NCI-H460 (cell line): Measurements from ENCODE around the gene CFAP20DC. TPM values are rescaled to one million over a fixed set of nuclear protein-coding genes. Genes with fewer than 3 reads are reported as not detected.
"Not testable (repeated sequence)": the region's sequence is repeated elsewhere in the genome, so short reads cannot be mapped to it uniquely, and the experiment has no call there.

Experiments used
- DNase-seq: peaks from one replicate; pipeline ENCODE4 v3.0.0-alpha.2; 2016; ENCODE audit warnings: low read depth; ENCODE audit errors: extremely low read depth
- total RNA-seq: library from RNA; depleted of rRNA; stranded (reverse); fragments of >200 nt; shearing (Covaris generic); gene quantifications from 2 replicates; pipeline ENCODE4 v1.2.3, GENCODE V29; 2014

The CFAP20DC gene
- total RNA-seq, 1 experiment from 2014 or later: 2.6 TPM

DNA sequence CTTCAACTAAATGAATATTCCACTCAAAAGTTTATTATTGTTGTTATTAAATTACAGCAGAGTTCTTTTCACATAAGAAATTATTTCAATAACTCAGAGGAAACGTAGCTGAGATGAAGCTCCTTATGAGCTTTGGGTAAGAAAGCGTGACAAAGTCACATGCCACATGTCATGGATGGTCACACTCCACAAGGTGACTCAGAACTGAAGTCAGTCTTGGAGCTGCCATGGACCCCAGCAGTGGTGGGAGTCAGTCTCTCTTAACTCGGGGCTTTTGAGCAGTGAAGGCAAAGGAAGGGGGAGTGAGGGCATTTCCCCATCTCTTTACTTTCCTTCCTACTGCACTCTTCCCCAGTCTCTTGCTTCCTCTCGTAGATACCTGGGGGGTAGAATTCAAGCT, 295.8 kb downstream of the CFAP20DC start:
- no peak for DNase-seq

DNA sequence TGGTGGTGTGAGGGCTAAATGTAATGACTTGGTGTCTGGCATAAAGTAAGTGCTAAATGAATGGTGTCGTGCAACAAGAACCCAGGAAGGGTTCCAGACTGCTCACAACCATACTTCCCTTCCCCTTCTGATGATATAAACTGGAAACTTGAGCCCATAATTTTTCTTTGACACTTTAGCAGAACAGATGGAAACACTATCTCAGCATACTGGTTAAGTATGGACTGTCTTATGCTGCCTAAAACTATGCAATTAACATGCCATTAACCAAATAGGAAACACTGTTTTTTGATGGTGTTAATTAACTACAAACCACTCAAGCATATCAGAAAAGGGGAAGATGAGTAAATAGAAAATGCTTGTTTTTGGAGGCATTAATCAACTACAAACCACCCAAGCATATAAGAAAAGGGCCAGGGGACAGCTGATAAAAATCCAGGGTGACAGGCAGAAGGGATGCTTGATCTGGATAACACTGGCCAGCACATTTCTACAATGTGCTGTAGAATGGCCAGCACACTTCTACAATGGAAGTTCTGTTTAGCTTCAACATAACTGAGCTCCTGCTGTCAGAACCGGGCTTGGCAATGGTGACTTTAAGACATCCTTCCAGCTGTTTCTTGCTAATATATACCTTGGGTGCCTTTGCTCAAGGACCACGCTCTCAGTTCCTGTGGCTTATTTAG, 297.8 kb downstream of the CFAP20DC start:
- DNase-seq: no peak

DNA sequence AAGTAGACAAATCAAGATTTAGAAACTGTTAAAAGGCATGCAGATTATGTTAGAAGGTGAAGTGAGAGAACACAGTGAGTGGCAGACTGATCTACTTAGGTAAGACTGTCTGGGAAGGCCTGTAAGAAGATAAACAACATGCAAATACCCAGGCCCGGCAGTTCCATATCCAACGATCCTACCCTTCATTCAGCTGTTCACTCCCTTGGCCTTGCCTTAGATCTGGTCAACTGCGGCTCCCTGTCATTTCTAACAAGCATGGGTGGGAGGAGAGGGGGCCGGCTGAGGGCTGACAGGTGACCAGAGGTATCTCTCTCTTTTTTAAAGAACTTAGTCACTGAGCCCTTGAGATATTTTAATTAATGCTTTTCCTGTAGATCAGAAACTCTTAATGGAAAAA, 298.6 kb downstream of the CFAP20DC start:
- DNase-seq: no peak

DNA sequence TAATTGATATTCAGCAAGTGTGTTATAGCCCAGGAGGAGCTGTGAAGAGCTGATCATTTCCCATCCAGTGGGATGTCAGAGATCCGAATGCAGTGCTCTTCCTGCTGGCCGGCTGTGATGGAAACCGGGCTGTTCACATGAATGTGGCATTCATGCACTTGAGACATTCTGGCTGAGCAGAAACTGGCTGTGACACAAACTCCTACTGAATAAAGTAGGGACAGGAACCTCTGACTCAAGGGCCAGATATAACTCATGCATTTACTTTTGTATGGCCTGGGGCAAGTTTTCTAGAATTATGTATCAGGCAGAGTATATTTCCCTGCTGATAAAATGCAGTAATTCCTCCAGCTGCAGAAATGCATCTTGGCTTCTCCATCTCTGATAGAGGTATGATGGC, 299.9 kb downstream of the CFAP20DC start:
- DNase-seq: no peak

DNA sequence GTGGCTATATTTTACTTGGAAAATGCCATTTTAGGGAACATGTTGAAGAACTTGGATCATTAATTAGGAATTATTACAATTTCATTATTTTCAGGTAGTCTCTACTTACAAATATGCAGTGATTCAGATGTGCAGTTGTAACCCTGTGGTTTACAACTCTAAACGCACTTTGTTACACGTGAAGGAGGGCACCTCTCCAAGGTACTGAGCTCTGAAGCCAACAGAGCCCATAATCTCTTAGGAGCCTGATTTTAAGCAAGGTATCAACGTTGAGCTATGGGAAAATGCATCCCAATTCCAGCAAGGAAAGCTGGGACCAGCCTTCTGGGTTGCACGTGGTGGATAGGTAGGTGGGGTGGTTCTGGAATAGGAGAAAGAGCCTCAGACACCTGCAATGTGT, 301.8 kb downstream of the CFAP20DC start:
- no peak for DNase-seq

DNA sequence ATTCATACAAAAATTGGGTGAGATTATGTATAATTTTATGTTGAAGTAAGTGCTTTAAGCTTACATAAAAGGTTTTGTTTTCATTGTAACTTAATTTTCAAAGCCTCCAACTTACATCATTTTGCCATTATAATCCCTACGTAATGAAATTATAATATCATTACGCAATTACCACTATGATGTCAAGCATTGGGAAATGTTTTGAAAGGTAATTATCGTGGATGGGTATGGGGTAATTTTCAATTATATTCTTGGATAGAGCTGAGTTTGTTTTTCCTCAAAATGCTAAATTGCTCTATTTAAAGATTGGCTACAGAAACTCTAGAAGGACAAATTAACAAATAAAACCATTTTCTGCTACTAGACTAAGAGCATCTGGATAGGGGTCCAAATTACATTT, 303.1 kb downstream of the CFAP20DC start:
- no peak for DNase-seq

DNA sequence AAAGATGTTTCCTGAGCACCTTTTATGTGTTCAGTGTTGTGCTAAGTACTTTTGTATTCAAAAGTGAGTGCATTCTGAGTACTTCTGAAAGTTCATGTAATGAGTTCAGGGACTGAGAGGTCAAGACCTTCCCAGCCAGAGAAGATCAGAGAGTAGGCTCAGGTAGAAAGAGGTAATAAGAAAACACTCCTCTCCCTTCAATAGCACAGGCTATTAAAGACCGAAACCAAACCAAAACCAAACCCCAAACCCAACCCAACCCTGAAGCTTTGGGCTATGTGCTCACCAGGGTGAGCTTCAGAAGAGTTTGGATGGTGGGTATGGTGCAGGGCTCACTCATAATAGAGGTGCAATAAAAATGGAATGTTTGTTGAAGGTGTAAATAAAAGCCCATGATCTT, 306.5 kb downstream of the CFAP20DC start:
- DNase-seq: no peak

DNA sequence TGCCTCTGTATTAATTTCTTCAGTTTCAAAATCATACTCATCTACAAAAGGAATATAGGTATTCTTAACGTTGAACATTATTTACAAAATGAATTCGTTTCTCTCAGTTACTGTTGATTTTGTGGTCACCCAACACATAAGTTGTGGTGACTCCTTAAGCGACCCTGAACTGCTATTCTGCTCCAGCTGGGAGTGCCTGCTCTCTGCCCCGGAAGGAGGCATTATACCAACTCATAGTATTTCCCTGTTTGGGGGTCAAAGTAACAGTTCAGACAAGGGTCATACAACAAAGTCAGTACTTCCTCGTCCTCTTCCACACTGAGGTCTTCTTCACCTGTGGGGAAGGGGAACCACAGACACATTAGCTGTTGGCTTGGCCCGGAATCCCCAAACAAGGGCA, 307.6 kb downstream of the CFAP20DC start:
- no peak for DNase-seq

DNA sequence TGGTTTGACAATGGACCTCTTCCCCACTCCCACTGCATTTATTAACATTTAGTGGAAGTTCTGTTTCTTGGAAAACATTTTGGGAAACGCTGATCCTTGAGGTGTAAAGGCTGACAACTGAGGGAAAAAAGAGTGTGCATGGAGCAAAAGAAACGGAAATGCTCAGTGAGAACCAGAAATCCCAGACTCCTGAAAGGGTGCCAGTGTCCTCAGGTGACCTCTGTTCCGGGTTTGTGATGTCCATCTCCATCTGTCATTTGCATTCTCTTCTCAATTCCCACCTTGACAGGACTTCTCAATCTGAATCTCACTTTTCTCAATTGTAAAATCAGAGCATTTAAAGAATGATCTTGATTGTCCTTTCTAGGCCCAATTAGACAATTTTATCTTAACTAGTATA, 312.2 kb downstream of the CFAP20DC start:
- no peak for DNase-seq

DNA sequence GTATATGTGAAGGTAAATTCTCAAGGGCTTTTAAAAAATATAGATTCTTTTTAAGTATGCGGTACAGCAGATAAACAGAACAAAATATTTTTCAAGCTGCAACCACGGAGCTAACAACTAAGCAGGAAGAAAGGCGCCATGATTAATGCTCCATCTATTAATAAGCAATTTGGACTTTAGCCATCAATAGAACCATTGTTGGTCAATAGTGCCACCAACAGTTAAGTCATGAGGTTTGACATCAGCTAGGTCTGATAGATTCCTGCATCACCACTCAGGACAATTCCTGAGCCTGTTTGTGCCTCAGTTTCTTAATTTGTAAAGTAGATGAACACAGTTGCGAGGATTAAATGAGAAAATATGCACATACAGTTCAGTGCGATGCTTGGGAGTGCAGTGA, 318.2 kb downstream of the CFAP20DC start:
- no peak for DNase-seq

DNA sequence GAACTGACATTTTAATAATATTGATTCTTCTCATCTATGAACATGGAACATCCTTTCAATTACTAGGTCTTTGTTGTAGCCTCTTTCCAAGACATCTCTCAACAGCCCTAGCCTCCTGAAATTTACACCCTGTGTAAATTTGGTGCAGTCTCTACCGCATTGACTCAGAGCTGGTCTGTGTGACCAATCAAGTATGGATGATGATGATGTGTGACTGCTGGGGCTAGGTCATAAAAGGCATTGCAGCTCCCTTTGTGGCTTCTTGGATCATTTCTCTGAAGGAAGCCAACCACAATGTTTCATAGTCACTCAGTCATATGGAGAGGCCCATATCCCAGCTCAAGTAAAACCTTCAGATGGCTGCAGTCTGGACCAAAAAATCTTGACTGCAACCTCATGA, 321.1 kb downstream of the CFAP20DC start:
- DNase-seq: no peak

DNA sequence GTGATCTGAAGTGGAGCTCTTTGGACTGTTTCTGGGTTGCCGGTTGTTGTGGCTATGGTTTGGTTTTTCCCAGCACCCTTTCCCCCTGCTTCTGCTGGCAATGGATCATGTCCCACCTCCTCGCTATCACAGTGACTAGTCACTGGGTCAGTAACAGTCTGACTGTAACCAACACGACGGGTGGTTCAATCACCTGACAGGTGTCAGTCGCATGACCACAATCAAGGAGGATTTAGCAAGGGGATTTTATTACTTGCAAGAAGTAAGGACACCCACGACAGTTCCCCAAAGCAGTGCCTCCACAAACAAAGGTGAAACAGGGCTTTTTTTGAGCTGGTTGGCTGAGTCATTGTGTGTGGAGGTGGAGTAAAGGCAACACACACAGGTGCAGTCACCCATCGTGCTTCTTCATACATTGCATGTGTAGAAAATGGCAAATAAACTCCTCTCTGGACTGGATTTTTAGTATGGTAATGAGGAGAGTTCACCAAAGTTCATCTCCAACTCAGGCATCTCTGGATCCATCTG, 324.4 kb downstream of the CFAP20DC start:
- DNase-seq: no peak

DNA sequence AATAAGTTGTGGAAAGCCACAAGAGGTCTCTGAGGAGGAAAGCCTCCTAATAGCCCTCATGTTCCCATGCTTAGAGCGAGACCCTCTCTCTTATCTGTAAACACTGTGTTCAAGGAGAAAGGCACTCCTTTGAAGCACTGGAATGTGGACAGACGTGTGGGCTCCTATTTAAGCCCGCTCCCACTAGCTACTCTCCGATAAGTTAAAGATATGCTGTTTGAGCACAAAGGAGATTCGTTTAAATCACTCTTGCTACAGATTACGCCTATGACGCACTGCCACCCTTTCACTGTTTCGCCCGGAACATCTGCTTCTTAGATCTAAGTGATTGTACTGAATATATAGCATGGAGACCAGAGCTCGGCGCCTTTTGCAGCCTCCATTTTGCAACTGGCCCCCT, 325.5 kb downstream of the CFAP20DC start:
- no peak for DNase-seq

DNA sequence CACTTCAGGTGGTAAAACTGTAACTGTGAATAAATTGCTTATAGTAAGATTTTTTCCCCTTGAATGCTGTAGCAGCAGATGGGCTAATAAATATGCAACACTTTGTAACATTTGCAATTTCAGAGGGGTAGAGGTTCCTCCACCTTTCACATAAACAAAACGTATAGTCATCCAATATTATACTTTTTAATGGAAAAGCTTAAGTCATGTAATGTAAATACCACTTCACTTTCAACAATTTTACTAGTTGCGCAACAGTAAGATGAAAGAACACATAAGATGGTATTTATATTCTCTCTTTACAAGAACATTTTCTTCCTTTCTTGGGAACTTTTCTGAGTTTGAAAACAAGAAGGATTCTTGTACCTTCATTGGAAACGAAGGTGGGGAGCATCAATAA, 326.7 kb downstream of the CFAP20DC start:
- no peak for DNase-seq

DNA sequence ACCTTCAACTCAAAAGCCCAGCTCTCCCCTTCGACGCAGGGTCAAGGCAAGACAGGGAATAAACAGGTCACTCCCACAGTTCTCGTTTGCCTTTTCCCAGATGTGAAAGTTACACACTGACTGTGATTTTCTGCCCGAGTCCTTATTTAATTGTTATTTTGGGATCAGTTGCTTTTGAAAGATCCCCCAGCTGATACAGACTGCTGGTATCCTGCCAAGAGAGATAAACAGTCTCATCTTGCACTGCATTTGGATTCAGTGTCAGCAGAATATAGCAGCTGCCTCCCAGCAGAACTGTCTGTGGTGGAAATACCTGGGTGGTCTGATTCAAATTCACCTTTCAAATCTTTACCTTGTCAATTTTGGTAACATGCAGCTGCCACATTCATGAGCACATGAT, 327.3 kb downstream of the CFAP20DC start:
- no peak for DNase-seq

DNA sequence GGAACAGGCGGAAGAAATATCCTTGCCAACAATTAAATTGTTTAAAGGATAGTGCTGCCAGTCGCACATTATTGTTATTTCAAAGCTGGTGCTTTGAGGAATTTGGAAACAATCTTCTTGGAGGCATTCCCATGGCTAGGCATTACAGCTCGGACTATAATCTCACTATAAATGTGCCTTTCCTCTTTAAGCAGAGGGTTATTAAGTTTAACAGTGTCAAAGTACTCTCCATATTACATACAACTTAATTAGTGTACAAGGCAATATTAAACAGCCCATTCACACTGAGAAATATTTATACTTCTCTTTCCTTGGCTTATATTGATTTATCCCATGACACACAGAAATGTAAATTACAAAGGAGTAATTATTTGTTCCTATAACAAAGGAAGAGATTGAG, 329.3 kb downstream of the CFAP20DC start:
- DNase-seq: no peak

DNA sequence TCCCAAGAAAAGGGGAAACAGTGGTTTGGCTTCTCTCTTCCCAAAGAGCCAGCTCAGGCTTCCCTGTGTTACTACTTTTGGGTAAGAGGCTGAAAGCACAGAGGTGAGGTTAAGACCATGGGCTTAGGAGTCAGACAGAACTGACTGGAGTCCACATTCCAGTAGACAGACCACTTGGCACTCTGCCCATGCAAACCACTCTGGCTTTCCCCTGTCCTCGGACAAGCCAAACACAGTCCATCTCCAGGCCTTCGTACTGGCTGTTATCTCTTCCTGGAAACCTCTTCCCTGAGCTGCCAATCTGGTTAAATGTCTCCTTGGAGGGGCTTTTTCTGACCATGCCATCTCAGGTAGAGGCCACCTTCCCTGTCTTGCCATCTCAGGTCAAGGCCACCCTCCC, 330.1 kb downstream of the CFAP20DC start:
- DNase-seq: no peak

DNA sequence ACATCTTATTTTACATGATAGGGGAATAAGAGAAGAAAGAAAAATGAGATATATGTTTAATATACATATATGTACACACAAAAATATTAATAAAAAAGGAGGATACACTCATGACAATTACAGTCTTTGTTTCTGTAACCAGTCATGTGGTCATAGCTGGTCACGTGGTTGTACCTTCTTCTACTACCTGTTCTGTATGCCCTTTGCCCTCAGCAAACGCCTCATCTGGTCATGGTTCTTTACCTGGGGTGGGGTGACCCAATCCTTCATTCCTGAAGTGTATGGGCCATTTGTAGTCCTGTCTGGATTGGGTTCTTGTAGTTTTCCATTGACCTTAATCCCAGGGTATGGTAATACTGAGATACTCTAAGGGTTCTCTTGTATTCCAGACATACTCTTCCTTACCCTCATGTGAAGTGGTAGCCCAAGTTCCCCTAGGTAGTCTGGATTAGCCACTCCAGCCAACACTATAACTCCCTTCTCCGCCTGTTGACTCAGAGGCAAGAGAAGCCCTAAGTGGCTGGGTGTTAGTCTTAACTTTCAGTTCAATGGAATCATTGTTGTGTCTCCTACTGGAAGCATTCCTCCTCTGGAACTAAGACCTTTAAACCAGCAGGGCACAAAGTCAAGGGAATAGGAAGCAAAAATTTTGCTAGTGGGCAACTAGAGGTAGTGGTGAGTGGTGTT, 336.0 kb downstream of the CFAP20DC start:
- no peak for DNase-seq

DNA sequence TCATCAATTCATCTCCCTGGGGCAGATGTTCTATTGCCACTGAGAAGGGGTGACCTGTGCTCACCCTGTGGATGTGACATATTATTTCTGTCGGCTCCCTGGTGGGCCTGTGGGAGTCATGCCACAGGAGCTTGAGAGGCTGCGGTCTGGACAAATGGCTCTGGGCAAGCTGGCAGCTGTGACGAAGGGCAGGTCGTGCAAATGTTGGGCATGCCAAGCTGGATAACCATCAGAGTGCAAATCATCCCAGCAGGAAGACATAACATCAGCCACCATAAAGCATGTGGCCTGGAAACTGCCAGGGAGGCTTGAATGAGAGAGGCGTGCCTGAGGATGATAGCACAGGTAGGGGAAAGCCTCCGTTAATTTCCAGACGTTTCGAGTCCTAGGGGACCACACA, 338.0 kb downstream of the CFAP20DC start:
- no peak for DNase-seq

DNA sequence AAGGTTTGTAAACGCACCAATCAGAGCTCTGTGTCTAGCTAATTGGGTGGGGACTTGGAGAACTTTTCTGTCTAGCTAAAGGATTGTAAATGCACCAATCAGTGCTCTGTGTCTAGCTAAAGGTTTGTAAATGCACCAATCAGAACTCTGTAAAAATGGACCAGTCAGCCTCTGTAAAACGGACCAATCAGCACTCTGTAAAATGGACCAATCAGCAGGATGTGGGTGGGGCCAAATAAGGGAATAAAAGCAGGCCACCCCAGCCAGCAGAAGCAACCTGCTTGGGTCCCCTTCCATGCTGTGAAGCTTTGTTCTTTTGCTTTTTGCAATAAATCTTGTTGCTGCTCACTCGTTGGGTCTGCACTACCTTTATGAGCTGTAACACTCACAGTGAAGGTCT, 340.8 kb downstream of the CFAP20DC start:
- DNase-seq: not testable (repeated sequence)

DNA sequence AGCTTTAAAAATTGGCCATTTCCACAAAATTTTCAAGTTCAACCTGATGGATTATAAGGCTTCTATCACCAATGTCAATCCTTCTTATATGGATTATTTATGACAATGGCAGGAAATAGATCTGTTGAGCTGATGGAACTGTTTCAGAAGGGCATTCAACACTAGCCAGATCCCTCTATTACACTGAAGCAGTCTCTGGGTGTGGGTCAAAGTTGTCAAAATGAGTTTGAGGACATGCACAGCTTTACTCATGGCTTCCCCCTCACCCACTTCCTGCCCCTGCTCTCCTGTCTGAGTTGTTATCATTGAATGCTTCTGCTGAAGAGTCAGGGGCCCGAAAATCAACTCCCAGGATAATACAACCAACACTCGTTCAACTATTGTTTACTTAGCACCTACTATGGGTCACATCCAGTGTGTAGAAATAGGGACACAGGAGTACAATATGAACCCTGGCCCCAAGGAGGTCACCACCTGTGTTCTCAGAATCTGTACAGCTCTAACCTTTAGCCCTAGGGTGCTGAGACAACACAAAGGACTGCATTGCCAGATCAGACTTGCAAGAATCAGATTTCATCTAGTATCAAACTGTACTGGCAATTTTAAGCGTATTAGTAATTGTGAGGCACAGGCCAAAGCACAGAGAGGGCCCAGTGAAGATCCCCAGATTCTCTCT, 341.6 kb downstream of the CFAP20DC start:
- no peak for DNase-seq

DNA sequence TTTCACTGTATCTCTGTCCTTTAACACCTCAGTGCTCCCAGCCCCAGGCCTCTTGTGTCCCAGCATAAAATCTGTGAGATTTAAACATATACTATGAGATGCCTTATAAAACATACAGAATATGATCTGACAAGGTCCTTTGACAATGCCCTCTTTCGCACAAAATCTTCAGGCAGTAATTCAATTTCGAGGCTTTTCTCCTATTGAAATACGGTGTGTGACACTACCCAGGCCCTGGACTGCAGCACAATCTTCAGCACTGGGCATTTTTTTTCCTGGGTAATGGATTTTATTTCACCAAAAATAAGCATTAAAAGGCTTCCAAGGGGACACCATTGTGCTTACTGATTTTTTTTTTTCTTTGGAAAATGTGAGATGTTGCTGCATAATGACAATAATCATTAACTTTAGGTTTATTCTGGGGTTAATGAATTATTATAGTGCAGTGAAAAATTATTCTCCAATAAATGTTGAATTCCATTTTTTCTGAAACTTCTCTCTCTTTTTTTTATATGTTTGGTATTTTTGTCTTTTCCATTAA, 342.4 kb downstream of the CFAP20DC start:
- DNase-seq: no peak
